Body of pancreas (tissue), 4 donors: ENCODE measurements around the gene PAK4.

Experiments used
- POLR2A ChIP-seq, 3 donors: fragments of 450-650 bp; IDR thresholded peaks; one replicate each; pipeline ENCODE4 v1.6.1; 2016; ENCODE audit warnings: antibody characterized with exemption in 3 of 3, mild to moderate bottlenecking in 2 of 3
- TF ChIP-seq, protein P1 (sequence below), 7 experiments: fragments of 450-650 bp in 4 of 7; fragments of 200-600 bp in 3 of 7; sonication (generic) in 3 of 7; IDR thresholded peaks; one replicate each; pipeline ENCODE4 v1.5.1; 2016 to 2019; ENCODE audit warnings: antibody characterized with exemption in 7 of 7

DNA sequence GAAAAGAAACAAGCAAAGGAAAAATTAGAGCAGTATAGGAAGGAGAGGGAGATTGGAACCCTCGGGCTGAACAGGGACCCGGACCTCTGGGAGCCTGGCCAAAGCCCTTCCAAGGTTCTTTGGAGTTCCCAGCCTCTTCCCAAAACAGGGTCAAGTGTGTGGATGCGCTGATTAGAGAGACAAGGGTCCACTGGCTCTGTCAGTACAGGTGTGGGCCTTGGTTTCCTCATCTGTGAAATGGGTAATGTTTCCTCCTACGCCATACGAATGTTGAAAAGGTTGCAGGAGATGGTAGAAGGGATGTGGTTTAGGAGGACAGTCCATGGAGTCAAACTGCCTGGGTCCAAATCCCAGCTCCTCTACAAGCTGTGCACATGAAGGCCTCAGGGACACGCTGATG is 80.5 kb downstream of the PAK4 start:
- no peak for TF ChIP-seq POLR2A (IDR thresholded peaks at IDR 0.05)
- TF ChIP-seq, protein P1, sequence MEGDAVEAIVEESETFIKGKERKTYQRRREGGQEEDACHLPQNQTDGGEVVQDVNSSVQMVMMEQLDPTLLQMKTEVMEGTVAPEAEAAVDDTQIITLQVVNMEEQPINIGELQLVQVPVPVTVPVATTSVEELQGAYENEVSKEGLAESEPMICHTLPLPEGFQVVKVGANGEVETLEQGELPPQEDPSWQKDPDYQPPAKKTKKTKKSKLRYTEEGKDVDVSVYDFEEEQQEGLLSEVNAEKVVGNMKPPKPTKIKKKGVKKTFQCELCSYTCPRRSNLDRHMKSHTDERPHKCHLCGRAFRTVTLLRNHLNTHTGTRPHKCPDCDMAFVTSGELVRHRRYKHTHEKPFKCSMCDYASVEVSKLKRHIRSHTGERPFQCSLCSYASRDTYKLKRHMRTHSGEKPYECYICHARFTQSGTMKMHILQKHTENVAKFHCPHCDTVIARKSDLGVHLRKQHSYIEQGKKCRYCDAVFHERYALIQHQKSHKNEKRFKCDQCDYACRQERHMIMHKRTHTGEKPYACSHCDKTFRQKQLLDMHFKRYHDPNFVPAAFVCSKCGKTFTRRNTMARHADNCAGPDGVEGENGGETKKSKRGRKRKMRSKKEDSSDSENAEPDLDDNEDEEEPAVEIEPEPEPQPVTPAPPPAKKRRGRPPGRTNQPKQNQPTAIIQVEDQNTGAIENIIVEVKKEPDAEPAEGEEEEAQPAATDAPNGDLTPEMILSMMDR (IDR thresholded peaks at IDR 0.05): no peak
